Measurements from ENCODE around the gene DGKZ.
A peak's percentile ranks its signal among the peaks of the same experiment; 100 is the strongest.

Gene DGKZ

GRCh38 chr11:46337626-46338345 is 9.5 kb upstream of the DGKZ start:
- no peak overlapping the region for H3K27ac ChIP-seq

GRCh38 chr11:46338636-46338987 is 8.7 kb upstream of the DGKZ start:
- TF ChIP-seq CTCF (IDR thresholded peaks at IDR 0.05) = no peak
- no peaks in the 10 kb centered on the region for H3K36me3 ChIP-seq
- H3K4me1 ChIP-seq = peaks cover 0 to 13% (median 6%) of the 10 kb centered on the region in 4 donors
- H3K27me3 ChIP-seq = peaks cover 0 to 38% of the 10 kb centered on the region in 2 donors
- no peak for DNase-seq
- intact Hi-C loops (cut with DNase I; ENCODE audit: low total_unique reads) = no loop called here
- no peak overlapping the region for H3K27ac ChIP-seq
- no peaks in the 10 kb centered on the region for H3K9me3 ChIP-seq
- peak overlapping the region; percentile 1 to 22 for H3K4me3 ChIP-seq

More at GRCh38 chr11:46337626-46338345, 9.5 kb upstream of the DGKZ start:
- intact Hi-C loops (cut with DNase I; ENCODE audit: low total_unique reads) = no loop called here
- Histone ChIP-seq H3K4me3 (no peak overlapping the region), H3K36me3 (no peaks in the 10 kb centered on the region), H3K4me1 (peaks cover 0 to 21% (median 12%) of the 10 kb centered on the region in 4 donors), H3K27me3 (peaks cover 0 to 46% of the 10 kb centered on the region in 2 donors), H3K9me3 (no peaks in the 10 kb centered on the region)
- DNase-seq = no peak
- no peak for TF ChIP-seq CTCF (IDR thresholded peaks at IDR 0.05)

GRCh38 chr11:46338988-46339666 is 8.1 kb upstream of the DGKZ start:
- H3K36me3 ChIP-seq = no peaks in the 10 kb centered on the region
- H3K4me1 ChIP-seq = peaks cover 0 to 12% (median 5%) of the 10 kb centered on the region in 4 donors
- H3K27me3 ChIP-seq = peaks cover 0 to 33% of the 10 kb centered on the region in 2 donors
- peak overlapping the region; percentile 1 to 22 for H3K4me3 ChIP-seq
- no peaks in the 10 kb centered on the region for H3K9me3 ChIP-seq
- no peak overlapping the region for H3K27ac ChIP-seq
- no peak for TF ChIP-seq CTCF (IDR thresholded peaks at IDR 0.05)
- no peak for DNase-seq
- intact Hi-C loops (cut with DNase I; ENCODE audit: low total_unique reads) = no loop called here

- no peaks in the 10 kb centered on the region for H3K9me3 ChIP-seq
- TF ChIP-seq CTCF (IDR thresholded peaks at IDR 0.05) = no peak
- no peak for DNase-seq
- peaks cover 0 to 12% (median 5%) of the 10 kb centered on the region in 4 donors for H3K4me1 ChIP-seq
- intact Hi-C loops (cut with DNase I; ENCODE audit: low total_unique reads) = no loop called here
- H3K27ac ChIP-seq = no peak overlapping the region
- no peaks in the 10 kb centered on the region for H3K36me3 ChIP-seq
- no peak overlapping the region for H3K4me3 ChIP-seq
- peaks cover 0 to 26% of the 10 kb centered on the region in 2 donors for H3K27me3 ChIP-seq
These were observed 7.4 kb upstream of the DGKZ start for GRCh38 chr11:46339816-46340215.

GRCh38 chr11:46341454-46341853 is 5.8 kb upstream of the DGKZ start:
- Histone ChIP-seq H3K4me1 (peaks cover 0 to 15% (median 6%) of the 10 kb centered on the region in 4 donors), H3K27me3 (peaks cover 0 to 12% of the 10 kb centered on the region in 2 donors), H3K9me3 (no peaks in the 10 kb centered on the region), H3K27ac (no peak overlapping the region), H3K4me3 (no peak overlapping the region), H3K36me3 (no peaks in the 10 kb centered on the region)
- intact Hi-C loops (cut with DNase I; ENCODE audit: low total_unique reads) = no loop called here
- no peak for DNase-seq
- no peak for TF ChIP-seq CTCF (IDR thresholded peaks at IDR 0.05)
